Erythroblast (primary cell): ENCODE measurements around the gene GLRA1.

Experiments
- GATA1 ChIP-seq: IDR thresholded peaks from 2 replicates; pipeline ENCODE4 v1.6.1; 2011; ENCODE audit warnings: low read depth, mild to moderate bottlenecking, control low read depth, low read length, moderate library complexity
- POLR2A ChIP-seq: IDR thresholded peaks from 2 replicates; pipeline ENCODE4 v1.6.1; 2011; ENCODE audit warnings: mild to moderate bottlenecking, low read length

DNA sequence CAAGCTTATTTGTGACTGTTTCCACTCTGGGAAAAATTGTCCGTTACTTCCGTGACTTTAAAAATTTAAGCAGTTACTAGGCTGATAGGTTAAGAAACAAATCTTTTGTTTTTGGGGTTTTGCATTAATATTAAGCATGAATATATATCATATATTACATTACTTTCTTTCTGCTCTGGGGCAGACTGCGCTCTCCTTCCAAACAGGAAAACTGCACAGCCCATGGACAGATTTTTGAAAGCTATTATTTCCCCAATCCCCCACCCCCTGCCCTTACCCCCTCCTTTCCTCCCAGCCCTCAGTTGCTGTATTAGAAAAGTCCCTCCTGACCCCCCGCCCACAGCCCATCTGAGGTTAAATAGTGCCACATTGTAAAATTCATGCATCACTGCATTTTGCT lies 102.5 kb downstream of the GLRA1 start:
- TF ChIP-seq POLR2A (no peak), GATA1 (no peak)
